GM19372 (cell line): ENCODE results near the gene ARFIP1.

Experiments used
- ATAC-seq: cut with Tn5 transposase; IDR thresholded peaks from one replicate; pipeline ENCODE4 v1.9.1; 2021; ENCODE audit warnings: mild to moderate bottlenecking, low read depth, moderate library complexity; ENCODE audit not compliant: unreplicated experiment

Gene ARFIP1

GRCh38 chr4:152936446-152937335 lies 156.9 kb downstream of the ARFIP1 start:
- no peak for ATAC-seq

DNA sequence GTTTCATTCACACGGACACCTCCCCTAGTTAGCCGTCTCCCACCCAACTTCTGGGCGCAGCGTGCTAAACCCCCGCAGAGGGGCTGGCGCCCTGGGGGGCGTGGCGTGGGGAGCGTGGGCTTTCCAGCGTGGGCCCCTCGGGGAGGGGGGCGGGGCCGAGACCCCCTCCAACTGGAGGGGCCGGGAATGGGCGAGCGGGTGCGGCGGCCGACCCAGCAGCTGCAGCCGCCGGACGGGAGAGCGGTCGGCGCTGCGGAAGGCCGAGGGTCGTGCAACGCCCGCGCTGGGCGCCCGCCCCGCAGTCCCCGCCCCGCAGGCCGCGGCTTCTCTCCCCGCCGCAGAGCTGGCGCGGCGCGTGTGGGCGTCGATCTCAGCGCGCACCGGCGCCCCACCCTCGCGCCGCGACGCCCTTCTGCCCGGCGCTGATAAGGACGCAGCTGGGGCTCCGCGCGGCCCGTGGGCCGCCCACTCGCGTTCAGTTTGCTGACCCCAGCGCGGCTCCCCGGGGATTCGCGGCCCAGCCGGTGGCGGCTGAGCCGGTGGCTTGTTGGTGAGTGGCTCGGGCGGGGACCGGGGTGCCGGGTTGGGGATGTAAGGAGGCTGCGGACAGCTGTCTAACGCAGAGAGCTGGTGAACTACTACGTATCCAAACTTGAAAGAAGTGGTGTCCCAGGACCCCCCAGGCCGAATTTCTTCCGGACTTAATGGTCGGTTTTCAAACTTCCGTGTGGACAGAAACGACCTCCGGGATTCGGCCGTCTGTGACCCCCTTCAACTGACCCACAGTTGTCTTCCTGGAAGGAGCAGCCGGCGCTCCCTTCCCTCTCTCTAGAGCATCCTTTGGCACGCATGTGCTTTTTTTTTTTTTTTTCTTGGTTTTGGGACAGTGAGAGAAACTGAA lies 157.8 kb downstream of the ARFIP1 start:
- peak; percentile 43 for ATAC-seq

- ATAC-seq = no peak
These were observed 158.6 kb downstream of the ARFIP1 start for GRCh38 chr4:152938237-152938947.

GRCh38 chr4:152939621-152940020 lies 159.9 kb downstream of the ARFIP1 start:
- no peak for ATAC-seq

DNA sequence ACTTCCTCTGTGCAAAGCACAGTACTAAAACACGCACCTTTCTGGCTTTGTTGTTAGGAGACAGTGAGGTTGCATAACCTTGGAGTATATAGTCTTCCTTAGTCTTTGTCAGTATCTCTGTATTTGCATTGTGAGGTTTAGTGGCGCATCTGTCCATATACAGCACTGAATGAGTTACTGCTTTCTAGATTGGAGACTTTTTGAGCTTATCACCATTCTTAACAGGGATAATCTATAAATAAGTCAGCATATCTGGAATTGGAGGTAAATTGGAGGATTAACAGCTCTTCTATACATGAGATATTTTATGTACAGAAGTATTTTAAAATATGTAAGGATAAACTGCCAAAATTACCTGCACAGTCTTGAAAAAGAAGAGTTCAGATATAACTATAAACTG lies 160.7 kb downstream of the ARFIP1 start:
- ATAC-seq = no peak

DNA sequence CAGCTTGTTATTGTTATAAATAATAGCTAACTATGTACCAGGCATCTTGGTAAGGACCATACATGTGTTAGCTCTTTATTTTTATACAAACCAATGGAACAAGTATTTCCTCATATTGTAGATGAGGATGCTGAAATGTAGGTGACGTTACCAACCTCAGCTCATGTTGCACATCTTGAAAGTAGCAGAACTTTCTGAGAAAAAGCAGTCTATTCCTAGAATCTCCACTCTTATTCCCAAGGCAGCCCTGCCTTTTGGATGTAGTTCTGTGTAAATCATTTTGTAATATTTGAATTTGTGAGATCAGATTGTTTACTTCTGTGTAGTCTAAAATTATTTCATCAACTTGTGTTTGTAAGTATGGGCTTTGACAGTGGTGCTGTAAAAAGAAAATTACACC lies 161.7 kb downstream of the ARFIP1 start:
- ATAC-seq = no peak

- ATAC-seq = no peak
These were observed 162.6 kb downstream of the ARFIP1 start for GRCh38 chr4:152942346-152942745.

DNA sequence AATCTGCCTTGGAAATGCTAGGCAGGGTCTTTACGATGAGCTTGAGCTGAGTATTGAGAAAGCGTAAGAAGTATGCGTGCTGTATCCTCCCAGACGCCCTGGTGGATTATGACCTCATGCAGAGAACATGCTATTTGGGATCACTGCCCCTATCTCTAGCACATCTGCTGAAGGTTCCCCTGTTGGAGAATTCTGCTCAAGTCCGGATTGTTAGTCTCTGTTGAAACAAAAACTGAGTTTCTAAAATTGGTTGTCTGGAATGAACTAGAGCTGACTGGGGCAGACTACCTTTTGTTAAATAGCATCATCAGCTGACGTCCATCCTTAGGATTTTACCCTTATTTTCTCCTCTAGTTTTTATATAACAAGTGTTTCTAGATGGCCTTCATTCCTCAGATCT lies 163.9 kb downstream of the ARFIP1 start:
- ATAC-seq = no peak

DNA sequence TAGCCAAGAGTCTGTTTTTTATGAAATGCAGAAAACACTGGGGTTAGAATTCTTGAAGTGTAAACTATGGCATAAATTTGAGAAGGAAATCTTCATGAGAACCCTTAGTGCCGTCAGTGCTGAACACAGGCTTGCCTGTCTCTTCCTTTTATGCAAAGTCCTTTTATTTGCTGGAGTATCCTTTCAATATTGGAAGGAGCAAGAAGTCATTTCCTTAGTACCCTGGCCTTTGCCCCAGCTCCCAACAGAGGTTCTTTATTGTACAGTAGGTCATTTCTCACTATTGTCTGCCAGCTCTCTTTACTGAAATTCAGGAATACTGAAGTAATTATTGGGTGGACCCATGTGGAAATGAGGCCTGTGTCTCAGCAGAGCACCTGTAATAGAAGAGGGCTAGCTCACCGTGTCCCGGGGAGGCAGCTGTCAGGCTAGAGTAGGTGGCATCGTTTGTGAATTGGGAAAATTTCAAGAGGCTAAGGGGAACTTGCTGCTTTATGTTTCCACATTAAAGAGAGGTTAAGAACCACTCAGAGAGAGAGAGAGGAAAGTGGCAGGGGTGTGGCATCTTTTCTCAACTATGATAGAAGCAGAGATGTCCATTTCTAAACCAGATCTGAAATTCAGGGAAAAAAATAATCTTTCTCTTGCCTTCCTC lies 165.0 kb downstream of the ARFIP1 start:
- ATAC-seq = no peak

DNA sequence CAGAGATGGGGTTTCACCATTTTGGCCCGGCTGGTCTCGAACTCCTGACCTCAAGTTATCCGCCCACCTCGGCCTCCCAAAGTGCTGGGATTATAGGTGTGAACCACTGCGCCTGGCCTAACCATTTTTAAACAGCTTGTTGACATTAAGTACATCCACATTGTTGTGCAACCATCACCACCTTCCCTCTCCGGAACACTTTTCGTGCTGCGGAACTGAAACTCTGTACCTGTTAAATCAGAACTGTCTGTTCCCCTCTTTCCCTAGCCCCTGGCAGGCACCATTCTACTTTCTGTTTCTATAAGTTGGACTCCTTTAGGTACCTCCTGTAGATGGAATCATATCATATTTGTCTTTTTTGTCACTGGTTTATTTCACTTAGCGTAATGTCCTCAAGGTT lies 165.9 kb downstream of the ARFIP1 start:
- no peak for ATAC-seq

GRCh38 chr4:152946446-152946845 lies 166.7 kb downstream of the ARFIP1 start:
- no peak for ATAC-seq

- no peak for ATAC-seq
These were observed 167.6 kb downstream of the ARFIP1 start for GRCh38 chr4:152947311-152947710.

DNA sequence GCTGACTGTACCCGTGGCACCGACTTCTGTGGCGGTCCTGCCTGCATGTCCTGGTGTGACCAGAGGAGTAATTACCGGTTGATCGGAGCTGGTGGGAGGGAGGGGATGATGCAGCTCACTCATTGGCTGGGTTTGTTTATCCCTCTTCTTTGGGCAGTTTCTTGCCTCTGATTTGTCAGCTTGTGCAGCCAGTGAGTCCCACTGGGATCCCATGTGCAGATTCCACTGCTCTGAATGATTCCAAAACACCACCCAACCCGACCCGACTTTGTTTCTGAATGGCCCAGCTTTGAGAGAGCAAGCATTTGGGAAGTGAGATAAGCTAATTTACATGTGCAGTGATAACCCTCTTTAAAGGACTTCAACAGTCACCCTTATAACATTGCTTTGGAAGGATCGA lies 170.2 kb downstream of the ARFIP1 start:
- ATAC-seq = no peak

DNA sequence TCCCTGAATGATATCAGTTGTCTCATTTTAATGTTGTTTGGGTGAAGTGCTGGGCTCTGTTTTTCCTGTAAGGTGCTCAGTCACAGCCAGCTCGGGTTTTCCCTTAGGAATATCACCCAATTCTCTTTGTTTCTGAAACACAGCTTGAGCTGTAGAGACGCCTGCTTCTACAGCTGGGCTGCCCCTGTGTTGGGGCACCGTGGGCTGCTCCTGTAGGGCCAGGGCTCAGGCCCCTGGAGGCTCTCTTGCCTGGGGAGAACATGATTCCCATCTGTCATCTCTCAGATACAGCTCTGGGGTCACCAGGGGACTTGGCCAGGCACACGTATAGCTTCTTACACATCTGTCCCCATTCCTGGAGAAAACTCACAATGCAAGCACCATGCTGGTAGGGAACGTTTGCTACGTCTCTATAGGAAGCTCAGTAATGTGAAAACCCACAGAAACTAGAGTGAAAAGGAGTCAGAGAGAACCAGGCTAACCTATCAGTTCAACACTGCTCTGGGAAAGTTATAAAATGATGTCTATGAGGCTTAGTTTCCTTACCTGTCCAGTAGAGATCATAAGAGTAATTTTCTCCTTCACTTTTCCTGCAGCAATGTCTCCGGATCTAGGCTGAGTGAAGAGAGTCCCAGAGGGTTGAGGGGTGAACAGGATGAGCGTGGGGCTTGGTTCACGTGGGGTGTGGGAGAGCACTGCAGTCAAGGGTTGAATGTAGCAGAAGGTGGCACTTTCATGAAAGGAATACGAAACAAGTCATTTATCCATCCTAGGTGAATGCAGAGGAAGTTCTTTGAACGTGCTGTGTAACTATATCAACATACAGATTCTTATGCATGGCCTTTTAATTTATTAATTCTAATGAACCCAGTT lies 170.9 kb downstream of the ARFIP1 start:
- ATAC-seq = no peak

DNA sequence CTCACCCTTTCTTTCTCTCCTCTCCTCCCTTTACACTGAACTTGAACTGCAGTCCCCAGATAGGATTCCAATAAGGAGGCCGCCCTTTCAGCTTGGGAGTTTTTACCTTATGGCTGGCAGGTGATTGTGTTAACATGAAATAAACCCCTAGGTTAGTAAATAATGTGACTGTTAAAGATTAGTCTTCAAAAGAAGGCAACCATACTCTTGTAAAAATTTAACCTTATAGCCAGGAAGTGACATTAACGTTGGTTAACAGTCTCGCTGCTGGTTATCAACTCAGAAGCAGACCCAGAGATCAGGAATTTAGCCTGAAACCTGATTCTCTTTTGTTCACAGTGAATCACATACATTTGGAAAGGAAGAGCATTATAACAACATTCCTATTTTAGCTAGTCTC lies 171.6 kb downstream of the ARFIP1 start:
- ATAC-seq = no peak

DNA sequence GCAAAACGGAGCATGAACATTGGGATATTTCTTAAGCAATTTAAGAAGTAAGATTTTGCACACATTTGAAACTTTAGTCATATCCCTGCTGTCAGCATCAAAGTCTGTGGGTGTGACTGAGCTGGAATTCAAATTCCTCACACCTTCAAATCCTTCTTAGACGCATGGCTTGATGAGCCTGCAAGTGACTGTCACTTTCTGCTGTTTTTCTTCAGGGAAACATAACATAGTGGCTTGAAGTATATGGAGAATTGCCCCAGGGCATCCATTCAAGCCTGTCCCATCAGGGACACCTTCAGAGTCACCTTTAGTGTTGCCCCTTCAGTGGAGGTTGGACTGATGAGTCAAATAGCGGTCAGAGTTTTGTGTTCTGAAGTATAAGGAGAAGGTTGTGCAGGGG lies 173.8 kb downstream of the ARFIP1 start:
- ATAC-seq = no peak

DNA sequence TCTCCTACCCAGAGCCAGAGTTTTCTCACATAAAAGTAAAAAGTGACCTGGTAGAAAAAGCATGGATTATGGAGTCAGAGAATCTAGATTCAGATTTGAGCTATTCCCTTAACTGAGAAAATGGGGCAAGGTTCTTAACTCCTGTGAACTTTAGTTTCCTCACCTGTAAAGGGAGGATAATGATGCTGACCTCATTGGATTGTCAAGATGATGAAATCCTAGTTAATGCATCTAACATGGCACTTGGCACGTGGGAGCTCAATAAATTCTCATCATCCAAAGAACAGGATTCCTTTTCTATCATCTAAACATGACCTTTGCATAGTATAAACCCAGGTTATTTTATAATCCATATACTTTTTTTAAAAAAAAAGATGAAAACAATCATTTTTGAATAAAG lies 175.0 kb downstream of the ARFIP1 start:
- ATAC-seq = no peak

GRCh38 chr4:152956147-152956546 lies 176.4 kb downstream of the ARFIP1 start:
- no peak for ATAC-seq

- ATAC-seq = no peak
These were observed 177.1 kb downstream of the ARFIP1 start for GRCh38 chr4:152956650-152957436.
